Neutrophil (primary cell): ENCODE data around the gene LETM1.
"Not testable (repeated sequence)": the region's sequence is repeated elsewhere in the genome, so short reads cannot be mapped to it uniquely, and the experiment has no call there.

Source experiments
- H3K27ac ChIP-seq: fragments of 200-600 bp; sonication (generic); 2 replicates; pipeline ENCODE4 v1.5.1; 2016; ENCODE audit warnings: mild to moderate bottlenecking, moderate library complexity
- H3K27me3 ChIP-seq: fragments of 200-600 bp; sonication (generic); 2 replicates; pipeline ENCODE4 v1.6.0; 2016; ENCODE audit warnings: mild to moderate bottlenecking
- H3K36me3 ChIP-seq: fragments of 200-600 bp; sonication (generic); 2 replicates; pipeline ENCODE4 v1.5.1; 2017
- H3K4me1 ChIP-seq, 2 experiments: fragments of 200-600 bp in 1 of 2; sonication (generic) in 1 of 2; 1 replicate in 1 of 2; 2 replicates in 1 of 2; pipeline versions ENCODE4 v1.5.1 to v1.6.1; 2013 to 2016; ENCODE audit warnings: low read depth in 1 of 2, low read length in 1 of 2, mild to moderate bottlenecking in 1 of 2, moderate library complexity in 1 of 2; ENCODE audit not compliant: control insufficient read depth in 1 of 2, insufficient read depth in 1 of 2
- H3K4me3 ChIP-seq, 2 experiments: fragments of 200-600 bp in 1 of 2; sonication (generic) in 1 of 2; 1 replicate in 1 of 2; 2 replicates in 1 of 2; pipeline ENCODE4 v1.5.1; 2013 to 2016; ENCODE audit warnings: low read depth in 1 of 2, low read length in 1 of 2, mild to moderate bottlenecking in 1 of 2, moderate library complexity in 1 of 2
- H3K9me3 ChIP-seq: fragments of 200-600 bp; sonication (generic); 2 replicates; pipeline ENCODE4 v1.5.1; 2016
- CTCF ChIP-seq: fragments of 200-600 bp; sonication (generic); IDR thresholded peaks from 2 replicates; pipeline ENCODE4 v1.5.1; 2016; ENCODE audit warnings: antibody characterized with exemption

The LETM1 gene

GRCh38 chr4:1836650-1837049, 19.3 kb downstream of the LETM1 start:
- no peak overlapping the region for H3K27ac ChIP-seq
- no peaks in the 10 kb centered on the region for H3K27me3 ChIP-seq
- no peaks in the 10 kb centered on the region for H3K9me3 ChIP-seq
- H3K4me1 ChIP-seq: no peaks in the 10 kb centered on the region
- no peak for TF ChIP-seq CTCF
- peaks cover 68% of the 10 kb centered on the region for H3K36me3 ChIP-seq
- no peak overlapping the region for H3K4me3 ChIP-seq

GRCh38 chr4:1835836-1836235, 20.1 kb downstream of the LETM1 start:
- not testable (repeated sequence) for H3K9me3 ChIP-seq, H3K27me3 ChIP-seq, H3K4me1 ChIP-seq, H3K27ac ChIP-seq, H3K4me3 ChIP-seq
- H3K36me3 ChIP-seq: peaks cover 68% of the 10 kb centered on the region

GRCh38 chr4:1834047-1834775, 21.7 kb downstream of the LETM1 start:
- no peak for TF ChIP-seq CTCF
- Histone ChIP-seq H3K9me3 (no peaks in the 10 kb centered on the region), H3K4me1 (no peaks in the 10 kb centered on the region), H3K27ac (no peak overlapping the region), H3K4me3 (no peak overlapping the region), H3K27me3 (no peaks in the 10 kb centered on the region), H3K36me3 (peaks cover 58% of the 10 kb centered on the region)

- H3K4me1 ChIP-seq: no peaks in the 10 kb centered on the region
- H3K9me3 ChIP-seq: no peaks in the 10 kb centered on the region
- TF ChIP-seq CTCF: no peak
- no peak overlapping the region for H3K27ac ChIP-seq
- H3K27me3 ChIP-seq: no peaks in the 10 kb centered on the region
- peaks cover 56% of the 10 kb centered on the region for H3K36me3 ChIP-seq
- H3K4me3 ChIP-seq: no peak overlapping the region
These were observed 22.5 kb downstream of the LETM1 start for GRCh38 chr4:1833307-1834046.

DNA sequence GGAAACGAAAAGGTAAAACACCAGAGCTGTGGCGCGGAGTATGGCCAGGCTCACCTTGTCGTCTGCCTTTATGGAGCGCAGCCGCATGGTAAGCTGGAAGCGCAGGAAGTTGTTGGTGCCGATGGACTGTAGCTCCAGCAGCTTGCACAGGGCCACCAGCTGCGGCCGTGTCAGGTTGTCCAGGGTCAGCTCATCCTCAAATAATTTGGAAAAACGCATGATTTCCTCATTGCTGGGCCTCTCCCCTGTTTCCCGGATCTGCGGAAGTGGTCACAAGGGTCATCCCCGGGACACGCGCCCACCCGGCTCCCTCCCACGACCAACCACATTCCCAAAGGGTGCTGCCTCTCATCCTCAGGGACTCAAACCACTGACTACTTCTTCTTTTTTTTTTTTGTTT, 23.3 kb downstream of the LETM1 start:
- Histone ChIP-seq H3K4me1 (no peaks in the 10 kb centered on the region), H3K36me3 (peaks cover 52% of the 10 kb centered on the region), H3K27ac (no peak overlapping the region), H3K27me3 (no peaks in the 10 kb centered on the region), H3K4me3 (no peak overlapping the region), H3K9me3 (no peaks in the 10 kb centered on the region)
- no peak for TF ChIP-seq CTCF

DNA sequence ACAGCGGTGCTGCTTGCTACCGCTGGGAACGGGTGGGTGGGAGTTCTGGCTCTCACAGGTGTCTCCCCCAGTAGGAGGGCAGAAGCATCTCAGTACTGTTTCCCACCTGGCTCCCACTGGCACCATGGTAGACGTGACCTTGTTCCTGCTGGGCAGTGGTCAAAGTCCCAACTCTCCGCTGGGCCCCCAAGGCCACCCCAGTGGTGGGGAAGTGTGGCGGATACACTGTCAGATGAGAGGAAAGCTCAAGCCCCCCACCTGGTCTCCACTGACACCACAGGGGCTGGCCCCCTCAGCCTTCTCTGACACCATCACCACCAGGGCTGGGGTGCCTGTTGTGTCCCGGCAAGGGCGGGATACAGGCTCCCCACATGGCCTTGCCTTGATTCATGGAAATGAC, 24.6 kb downstream of the LETM1 start:
- peaks cover 53% of the 10 kb centered on the region for H3K36me3 ChIP-seq

More for the DNA sequence above, 24.6 kb downstream of the LETM1 start:
- no peaks in the 10 kb centered on the region for H3K4me1 ChIP-seq
- H3K9me3 ChIP-seq: no peaks in the 10 kb centered on the region
- no peak overlapping the region for H3K4me3 ChIP-seq
- no peak for TF ChIP-seq CTCF
- no peaks in the 10 kb centered on the region for H3K27me3 ChIP-seq
- no peak overlapping the region for H3K27ac ChIP-seq
